Stimulated activated CD4-positive, alpha-beta T cell treated with anti-CD3 and anti-CD28 coated beads, Interleukin-1b, Interleukin-23, amount 100 ng/mL, for 48 hours (primary cell): Measurements from ENCODE around the gene SGK1.
"Not testable (repeated sequence)": the region's sequence is repeated elsewhere in the genome, so short reads cannot be mapped to it uniquely, and the experiment has no call there.

ENCODE experiments used
- DNase-seq: peaks from one replicate; pipeline ENCODE4 v3.0.0-alpha.2; 2020

The SGK1 gene

DNA sequence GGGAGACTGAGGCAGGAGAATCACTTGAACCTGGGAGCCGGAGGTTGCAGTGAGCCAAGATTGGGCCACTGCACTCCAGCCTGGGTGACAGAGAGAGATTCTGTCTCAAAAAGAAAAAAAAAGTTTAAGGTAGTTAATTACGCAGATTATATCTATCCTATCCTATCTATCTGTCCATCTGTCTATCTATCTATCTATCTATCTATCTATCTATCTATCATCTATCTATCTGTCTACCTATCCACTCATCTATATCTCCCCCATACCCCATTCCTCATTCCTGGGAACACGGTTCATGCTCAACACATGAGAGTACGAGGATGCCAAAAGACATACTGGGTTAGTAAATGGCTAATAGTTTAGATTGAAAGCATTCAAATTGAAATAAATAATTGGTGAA, 8.3 kb upstream of the SGK1 start:
- not testable (repeated sequence) for DNase-seq

DNA sequence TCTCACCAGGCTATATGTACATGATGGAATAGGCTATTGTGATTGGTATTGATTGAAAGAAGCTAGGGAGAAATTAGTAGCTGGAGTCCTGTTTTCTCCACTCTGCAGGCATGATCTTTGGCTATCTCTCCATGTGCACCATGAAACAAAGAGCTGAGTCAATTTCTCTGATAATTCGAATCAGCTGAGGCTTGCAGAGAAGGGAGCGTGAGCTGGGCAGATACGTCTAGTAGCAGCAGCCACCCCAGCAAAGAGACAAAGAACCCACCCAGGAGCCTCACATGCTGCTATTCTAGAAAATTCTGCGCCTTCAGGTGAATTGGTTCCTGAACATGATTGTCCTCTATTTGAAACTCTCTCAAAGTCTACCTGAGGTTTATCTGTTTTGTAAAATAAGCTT, 6.9 kb upstream of the SGK1 start:
- DNase-seq, result no peak

DNA sequence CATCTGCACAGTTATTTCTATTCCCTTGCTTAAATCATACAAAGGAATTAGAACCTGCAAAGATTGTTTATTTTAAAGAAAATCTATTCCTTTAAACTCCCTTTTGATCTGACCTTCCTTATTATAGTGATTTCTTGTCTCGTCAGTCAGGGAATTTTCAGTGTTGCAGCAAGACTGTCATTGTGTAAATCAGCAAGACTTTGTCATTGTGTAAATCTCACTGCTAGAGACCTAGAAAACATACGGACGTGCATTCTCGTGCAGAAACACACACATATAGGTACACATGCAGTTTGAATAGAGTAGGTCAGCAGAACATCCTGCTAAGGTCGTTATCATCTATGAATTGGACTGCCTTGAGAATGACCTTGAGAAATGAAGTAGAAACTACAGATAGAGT, 6.2 kb upstream of the SGK1 start:
- DNase-seq, result no peak

DNA sequence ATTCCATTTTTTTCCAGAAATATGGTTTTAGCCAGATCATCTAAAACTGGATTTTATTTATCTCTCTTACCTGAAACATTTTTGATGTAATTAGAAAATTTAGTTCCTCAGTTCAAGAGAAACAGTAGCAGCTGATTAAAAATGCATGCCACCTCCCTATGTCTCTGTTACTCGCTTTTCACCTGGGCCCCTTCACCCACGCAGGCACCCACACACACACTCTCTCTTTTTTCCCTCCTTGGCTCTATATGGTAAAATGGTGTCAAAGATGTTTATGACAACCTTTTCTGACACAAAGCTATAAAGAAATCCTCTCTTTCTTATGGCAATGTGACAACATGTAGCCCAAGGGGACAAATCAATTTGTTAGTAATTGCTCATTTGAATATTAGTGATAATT, 5.8 kb upstream of the SGK1 start:
- DNase-seq, result no peak

DNA sequence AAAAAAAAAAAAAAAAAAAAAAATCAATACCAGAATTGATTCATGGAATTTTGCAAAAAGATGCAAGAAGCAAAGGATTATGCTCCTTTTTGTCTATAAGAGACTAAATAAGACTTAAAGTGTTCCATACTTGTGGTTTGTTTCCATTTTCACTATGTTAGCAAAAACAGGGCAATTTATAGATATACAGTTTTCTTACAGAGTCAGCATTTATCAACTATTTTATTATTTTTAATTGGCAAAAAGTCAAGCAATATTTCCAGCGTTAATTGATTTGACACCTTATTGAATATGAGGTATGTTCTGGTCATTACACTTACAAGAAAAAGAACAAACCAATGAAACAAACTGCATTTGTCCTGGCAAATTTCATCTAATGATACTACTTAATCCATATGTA, 5.4 kb upstream of the SGK1 start:
- DNase-seq, result no peak

DNA sequence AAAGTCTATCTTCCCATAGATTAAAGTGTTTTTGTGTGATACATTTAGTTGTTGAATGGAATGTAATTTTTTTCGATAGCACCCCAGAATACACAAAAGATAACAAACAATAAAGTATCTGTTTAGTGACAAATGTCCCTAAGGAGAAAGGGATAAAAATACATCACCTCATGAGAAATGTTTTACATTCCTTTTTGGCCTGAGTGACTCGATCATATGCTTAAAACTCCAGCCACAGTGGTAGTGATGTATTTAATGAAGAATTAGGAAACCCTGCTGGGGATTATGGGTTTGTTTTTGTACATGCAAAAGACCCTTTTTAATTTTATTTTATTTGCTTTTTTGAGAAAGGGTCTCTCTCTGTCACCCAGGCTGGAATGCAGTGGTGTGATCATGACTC, 4.3 kb upstream of the SGK1 start:
- DNase-seq, result no peak

DNA sequence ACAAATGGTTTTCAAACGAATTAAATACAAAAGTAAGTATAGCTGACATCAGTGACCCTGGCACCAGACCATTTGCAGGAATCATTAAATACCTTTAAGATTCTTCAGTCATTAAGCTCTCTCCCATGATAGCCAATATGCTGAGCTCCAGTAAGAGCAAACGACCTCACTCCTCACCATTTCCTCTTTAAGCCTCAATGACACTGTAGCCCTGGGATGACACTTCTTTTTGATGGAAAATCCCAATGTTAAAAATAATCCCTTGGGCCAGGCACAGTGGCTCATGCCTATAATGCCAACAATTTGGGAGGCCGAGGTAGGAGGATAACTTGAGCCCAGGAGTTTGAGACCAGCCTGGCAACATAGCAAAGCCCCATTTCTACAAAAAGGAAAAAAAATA, 3.3 kb upstream of the SGK1 start:
- no peak for DNase-seq

DNA sequence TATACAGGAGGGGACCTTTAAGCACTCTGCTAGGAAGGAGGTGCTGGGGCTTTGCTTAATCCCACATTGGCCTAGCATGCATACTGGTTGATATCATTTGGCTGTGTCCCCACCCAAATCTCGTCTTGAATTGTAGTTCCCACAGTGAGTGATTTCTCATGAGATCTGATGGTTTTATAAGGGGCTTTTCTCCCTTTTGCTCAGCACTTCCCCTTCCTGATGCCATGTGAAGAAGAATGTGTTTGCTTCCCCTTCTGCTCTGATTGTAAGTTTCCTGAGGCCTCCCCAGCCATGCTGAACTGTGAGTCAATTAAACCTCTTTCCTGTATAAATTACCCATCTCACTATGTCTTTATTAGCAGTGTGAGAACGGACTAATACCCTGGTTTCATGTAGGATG, 1.8 kb upstream of the SGK1 start:
- DNase-seq, result not testable (repeated sequence)

DNA sequence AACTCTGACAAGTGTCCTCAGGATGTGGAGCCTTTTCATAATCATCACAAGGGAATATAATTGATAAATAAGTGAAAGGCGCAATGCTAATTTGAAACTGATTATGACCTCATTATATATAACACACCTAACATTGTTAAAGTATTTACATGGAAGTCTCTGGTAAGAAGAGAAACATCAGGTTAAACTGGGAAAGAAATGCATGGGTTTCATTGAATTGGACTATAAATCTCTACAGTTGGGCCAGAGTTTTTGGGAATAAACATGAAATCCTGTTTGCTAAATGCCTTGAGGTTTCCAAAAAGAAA, 1.0 kb upstream of the SGK1 start:
- DNase-seq, result no peak

DNA sequence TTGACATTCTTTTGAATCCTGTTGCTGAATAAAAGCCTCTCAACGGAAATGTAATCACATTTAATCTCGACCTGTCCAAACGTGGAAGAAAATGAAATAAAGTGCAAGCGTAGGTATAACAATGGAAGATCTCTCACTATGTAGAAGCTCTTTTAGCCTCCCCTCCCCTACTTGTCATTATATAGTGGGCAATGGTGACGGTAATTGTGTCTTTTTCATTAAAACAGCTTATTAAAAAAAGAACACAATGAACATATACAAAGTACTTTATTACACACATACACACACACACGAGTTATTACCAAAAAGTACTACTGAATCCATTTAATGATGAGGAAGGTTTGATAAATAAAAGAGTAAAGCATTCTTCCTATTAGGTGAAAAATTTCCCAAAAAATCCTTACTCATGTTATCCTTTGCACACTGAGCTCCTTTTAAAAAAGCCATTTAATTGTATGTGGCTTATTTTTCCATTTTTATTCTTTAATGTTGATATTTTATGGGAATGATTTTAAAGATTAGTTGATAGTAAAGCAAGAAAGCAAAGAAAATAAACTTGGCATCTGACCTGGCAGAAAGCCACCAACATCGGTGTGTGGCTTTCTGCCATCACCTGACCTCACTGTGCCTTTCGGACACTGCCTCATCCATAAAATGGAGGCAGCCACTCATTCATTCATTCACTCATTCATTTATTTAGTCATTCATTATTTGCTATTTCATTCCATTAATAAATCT, 493 bp upstream of the SGK1 start:
- no peak for DNase-seq

DNA sequence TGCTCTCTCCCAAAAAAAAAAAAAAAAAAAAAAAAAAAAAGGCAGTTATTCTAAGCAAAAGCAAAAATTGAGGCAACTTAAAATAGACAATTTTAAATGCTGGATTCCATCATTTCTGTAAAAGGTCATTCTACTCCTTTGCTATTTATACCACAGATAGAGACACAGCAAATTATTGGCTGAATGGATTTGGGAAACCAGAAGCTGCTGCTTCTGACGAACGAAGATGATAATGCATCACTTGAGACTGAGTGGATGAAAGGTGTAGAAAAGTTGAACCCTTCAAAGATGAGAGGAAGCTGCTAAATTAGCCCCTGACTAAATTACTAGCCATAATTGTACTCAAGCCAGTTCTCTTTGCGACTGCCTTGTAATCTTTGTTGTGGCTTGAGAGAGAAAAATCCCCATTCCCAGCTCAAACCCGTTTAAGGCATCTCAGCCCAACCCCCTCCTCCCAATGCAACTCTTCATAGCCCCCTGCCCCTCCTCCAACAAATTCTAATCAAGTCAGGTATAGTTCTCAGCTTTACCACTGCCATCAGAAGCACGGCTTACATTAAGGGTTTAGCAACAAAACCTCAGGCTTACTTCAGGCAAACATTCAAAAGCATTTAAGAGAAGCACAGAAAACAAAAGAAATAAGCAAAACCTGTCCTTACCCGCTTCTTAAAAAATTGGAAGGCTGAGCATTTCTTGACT, 1.0 kb downstream of the SGK1 start:
- no peak for DNase-seq

DNA sequence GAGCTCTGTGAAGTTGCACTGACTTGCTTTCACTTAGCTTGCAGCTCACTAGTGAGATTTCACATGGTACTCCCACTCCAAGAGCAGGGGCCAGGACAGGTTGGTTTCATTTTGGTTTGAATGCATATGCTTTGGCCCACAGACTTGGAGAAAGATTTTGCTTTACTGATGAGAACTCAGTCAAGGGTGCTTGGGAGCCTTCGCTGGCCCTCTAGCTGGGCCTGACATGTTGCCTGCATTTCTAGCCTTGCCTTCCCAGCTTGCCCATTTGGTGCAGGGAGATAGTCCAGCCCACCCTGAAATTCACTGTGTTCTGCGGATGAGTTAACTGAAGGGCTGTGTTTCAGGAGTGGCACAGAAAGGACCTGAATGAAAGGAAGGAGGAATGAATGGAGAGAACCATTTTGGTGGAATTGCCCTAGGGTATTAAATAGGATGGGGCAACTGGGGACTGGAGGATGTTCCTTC, 1.9 kb downstream of the SGK1 start:
- no peak for DNase-seq

DNA sequence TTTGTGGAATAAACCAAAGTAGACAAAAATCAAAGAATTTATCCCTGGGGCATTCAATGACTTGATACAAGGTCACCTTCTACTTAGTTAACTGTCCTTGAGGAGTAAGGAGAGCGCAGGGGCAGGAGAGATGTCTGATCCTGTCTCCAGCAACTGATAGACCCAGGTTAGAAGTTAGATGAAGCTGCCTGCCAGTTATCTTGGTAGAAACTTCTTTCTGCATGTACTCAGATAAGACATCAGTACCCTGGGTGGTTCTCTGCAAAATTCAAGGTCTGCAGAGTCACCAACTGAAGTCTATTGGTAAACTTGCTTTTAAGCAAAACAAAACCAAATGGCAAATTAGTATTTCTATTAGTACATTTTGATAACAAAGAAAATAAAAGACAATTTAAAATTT, 2.7 kb downstream of the SGK1 start:
- no peak for DNase-seq

DNA sequence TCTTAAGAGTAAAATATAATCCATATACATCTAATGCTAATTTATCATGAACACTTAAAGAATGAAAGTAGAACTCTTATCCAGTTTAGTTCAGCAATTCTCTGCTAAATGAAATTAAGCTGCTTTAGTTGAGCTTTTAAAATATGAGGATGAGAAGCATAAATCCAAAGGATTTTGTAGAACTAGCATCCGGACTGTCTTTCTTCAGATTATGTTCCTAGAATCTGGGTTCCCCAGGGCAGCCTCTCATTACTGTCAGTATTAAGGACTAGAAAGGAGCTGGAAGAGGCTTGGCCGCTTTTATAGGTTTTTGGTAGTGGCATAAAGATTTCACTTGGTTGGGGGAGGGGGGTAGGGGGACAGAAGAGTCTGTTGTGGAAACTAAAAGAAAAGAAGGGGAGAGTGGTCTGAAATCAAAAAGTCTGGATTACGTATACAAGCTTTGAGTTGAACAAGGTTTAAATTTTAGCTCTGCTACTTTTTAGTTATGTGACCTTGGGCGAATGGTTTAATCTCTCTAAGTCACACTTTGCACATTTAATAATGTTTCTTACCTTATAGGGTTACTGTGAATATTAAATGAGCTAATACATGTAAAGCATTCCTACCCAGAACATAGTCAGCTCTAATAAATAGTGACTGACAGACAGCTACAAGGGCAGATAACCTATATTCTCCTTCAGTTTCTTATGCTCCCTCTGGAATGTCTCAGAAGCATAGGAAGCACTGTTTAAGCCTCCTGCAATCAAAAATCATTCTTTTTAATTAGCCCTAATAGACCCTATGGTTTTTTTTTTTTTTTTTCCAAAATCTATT, 3.7 kb downstream of the SGK1 start:
- no peak for DNase-seq

DNA sequence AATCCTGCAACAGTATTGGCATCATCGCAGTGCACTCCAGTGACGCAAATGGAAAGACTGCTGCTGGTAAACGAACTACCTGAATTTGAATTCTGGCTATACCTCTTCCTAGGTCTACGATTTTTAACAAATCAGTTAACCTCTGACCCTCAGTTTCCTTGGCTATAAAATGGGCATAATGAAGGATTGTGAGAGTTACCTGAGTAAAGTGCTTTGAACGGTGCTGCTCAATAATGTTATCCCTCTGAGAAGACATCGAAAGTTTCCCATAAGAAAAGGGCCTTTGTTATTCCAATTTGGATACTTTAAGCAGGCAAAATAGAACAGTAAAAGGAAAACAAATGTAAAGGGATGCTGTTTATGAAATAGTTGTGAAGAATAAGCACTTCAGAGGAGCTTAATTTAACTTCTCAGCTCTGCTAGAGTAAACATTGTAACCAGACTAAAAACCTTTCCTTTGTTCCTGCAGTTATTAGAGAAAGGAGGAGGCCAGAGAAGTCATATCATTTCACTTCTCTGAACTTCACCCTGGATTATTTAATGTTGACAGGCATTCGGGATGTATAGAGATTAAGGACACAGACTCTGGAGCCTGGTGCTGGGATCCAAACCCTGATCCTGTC, 5.8 kb downstream of the SGK1 start:
- DNase-seq, result no peak

DNA sequence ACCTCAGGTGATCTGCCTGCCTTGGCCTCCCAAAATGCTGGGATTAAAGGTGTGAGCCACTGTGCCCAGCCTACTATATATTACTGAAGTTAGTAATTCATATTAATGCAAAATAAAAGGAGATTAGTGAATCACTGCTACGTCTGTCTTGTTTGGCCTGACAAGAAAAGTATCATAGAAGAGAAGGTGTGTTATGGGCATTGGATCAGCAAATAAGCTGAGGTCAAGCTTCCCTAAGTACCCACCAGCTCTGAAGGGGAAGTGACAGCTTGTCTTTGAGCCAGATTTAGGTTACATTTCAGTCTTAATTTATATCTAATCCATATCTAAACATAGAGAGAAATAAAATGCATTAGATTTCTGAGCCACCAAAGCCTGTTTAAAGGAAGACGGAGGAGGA, 7.1 kb downstream of the SGK1 start:
- no peak for DNase-seq

DNA sequence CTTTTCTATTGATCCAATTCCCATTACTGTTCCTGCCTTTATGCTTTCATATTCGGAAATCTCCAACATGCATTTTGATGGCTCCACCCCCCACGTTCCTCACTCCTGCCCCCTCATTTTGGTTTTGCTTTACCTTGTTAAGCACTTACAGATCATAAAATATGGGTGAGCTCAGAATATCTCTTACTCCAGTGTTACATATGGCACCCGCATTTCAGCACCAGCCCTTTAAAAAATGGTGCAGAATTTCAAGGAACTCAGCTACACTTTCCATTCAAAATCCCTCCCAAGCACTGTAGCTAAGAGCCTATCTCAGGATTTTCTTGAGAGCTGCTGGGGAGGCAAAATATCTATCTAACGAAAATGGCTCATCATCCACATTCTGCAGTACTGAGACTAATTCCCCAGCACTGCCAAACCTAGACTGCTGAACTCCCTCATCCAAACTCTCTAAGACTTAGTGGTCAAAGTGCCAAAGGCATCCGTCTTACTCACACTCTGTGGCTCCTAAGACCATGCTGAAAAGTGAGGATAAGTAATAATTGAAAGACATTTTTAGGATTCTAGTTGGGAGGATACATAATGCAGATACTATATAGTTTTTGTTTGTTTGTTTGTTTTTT, 7.8 kb downstream of the SGK1 start:
- DNase-seq, result no peak

DNA sequence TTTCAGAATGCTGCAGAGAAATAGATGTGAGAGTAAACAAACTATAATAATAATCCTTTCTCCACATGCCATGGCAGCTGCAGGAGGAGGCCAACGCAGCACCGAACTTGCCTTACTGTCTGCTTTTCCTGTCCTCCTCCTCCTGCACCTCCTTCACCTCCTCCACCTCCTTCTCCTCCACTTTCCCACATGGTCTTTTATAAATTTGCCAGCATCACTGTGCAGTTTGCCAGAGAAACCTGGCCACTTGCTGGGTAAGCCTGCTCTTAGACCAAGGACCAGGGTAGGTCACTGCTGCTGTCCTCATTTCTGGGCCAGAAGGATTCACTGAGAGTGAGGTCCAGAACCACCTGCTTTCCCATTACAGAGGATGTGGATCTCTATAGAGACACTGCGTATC, 8.7 kb downstream of the SGK1 start:
- no peak for DNase-seq

DNA sequence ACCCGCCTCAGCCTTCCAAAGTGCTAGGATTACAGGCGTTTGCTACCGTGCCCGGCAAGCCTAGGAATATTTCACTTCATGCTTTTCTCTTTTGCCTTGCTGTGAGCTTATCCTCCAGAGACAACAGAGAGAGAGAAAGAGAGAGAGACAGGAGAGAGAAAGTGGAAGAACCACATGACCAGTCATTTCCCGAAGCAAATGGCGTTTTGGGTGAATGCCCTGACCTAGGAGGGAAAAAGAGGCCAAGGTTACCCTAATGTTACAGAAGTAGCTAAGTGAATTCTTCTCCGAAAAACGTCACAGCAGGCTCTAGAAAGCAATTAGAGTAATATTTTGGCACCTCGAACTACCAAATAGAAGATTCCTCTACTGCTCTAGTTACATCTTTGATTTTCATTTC, 9.1 kb downstream of the SGK1 start:
- DNase-seq, result no peak

DNA sequence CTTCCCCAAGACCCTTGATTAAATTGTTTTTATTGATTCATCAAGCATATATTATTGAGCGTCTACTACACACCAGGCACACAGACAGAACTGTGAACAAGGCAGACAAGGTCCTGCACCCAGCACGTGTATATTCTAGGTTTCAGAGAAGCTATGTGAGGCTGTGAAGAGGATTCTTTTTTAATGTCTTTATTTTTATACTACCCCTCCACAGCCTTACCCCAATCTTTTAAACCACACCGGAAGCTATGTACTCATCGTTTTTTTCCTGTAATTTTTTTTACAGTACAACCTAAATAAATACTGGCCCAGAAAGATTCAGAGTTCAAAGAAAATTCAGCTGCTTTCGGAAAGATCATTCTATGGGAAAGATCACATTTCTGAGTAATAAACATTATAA, 10.0 kb downstream of the SGK1 start:
- no peak for DNase-seq

DNA sequence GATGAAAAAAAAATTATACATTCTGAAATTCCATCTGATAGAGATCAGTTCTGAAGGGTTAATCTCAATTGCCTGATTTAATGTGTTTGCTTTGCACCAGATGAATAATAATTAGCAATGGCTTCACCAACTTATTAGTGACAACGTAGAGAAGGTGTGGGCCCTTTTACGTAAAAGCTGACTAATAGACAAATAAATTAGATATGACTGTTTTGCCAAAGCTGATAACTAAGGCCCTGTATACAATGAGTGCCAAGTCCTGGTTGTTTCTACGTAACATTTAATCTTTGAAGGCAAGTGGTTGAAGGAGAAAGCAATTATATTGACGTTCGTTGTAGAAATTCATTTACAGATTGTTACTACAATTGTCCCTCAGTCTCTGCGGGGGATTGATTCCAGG, 10.8 kb downstream of the SGK1 start:
- DNase-seq, result no peak

DNA sequence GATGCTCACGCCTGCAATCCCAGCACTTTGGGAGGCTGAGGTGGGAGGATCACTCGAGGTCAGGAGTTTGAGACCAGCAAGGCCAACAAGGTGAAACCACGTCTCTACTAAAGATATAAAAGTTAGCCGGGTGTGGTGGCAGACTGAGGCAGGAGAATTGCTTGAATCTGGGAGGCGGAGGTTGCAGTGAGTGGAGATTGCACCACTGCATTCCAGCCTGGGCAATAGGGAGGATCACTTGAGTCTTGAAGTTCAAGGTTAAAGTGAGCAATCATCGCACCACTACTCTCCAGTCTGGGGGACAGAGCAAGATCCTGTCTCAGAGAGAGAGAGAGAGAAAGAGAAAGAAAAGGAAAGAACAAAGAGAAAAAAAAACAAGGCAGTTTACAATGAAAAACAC, 13.5 kb downstream of the SGK1 start:
- DNase-seq, result not testable (repeated sequence)

DNA sequence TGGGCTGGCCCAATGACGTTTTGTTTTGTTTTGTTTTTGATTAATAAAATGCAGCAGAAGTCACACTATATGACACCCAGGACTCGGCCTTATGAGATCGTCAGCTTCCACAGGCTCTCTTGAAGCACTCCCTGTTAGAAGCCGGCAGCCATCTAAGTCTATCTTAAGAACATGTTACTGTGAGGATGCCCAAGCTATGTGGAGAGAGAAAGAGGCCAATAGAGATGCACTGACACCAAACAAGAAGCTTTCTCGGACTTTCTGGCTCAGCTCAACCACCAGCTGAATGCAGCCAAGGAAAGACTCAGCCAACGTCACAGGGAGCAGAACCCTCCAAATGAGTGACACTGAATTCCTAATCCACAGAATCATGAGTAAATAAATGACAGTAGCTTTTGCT, 14.0 kb downstream of the SGK1 start:
- no peak for DNase-seq
